ENCODE results near the gene ZNF324B.

Gene ZNF324B

GRCh38 chr19:58451358-58452101 lies at the start of gene ZNF324B:
Gene ZNF324B (plus strand): TSS chr19:58451622. CDS start chr19:58453702, 2,080 bp downstream.
- peak within 1 kb of the TSS; percentile 70 for H3K27ac ChIP-seq
- TF ChIP-seq ZFX (IDR thresholded peaks at IDR 0.05; ENCODE audit: borderline replicate concordance) (no peak), CTCF (IDR thresholded peaks at IDR 0.05) (no peak)

DNA sequence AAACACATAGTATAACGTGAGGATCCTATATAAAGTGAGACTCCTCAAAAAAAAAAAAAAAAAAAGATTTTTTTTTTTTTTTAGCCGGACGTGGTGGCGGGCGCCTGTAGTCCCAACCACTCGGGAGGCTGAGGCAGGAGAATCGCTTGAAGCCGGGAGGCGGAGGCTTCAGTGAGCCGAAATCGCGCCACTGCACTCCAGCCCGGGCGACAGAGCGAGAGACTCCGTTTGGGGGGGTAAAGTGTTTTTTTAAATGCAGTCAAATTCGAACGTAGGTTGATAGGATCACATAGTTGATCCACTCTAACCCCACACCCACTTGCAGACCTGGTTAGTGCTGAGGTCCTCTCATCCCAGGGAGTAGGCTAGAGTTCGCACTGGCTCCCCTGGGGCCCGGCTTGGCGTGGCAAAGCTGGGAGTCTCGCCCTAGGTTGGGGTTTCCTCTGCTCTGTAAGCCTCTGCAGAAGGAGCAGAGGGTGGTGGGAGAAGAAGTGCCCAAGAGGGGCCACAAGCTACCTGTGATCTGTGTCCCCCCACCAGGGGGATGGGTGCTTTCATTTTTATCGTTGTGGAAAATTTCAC lies 49.5 kb upstream of the ZNF324B start:
- TF ChIP-seq CTCF (IDR thresholded peaks at IDR 0.05) (no peak), ZFX (IDR thresholded peaks at IDR 0.05; ENCODE audit: borderline replicate concordance) (no peak)
- peak overlapping the region; percentile 96 for H3K27ac ChIP-seq

DNA sequence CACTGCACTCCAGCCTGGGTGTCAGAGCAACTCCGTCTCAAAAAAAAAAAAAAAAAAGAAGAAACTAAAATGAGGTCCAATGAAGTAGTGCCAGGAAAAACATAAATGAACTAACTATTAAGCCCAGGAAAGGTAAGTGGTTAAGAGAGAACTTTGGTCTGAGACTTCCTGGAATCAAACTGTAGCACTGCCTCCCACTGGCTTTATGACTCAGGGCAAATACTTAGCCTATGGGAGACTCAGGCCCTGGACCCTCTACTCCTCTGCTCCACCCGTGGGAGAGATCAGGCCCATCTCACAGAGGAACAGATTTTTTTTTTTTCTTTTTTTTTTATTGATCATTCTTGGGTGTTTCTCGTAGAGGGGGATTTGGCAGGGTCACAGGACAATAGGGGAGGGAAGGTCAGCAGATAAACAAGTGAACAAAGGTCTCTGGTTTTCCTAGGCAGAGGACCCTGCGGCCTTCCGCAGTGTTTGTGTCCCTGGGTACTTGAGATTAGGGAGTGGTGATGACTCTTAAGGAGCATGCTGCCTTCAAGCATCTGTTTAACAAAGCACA lies 47.4 kb upstream of the ZNF324B start:
- H3K27ac ChIP-seq: peak overlapping the region; percentile 96

DNA sequence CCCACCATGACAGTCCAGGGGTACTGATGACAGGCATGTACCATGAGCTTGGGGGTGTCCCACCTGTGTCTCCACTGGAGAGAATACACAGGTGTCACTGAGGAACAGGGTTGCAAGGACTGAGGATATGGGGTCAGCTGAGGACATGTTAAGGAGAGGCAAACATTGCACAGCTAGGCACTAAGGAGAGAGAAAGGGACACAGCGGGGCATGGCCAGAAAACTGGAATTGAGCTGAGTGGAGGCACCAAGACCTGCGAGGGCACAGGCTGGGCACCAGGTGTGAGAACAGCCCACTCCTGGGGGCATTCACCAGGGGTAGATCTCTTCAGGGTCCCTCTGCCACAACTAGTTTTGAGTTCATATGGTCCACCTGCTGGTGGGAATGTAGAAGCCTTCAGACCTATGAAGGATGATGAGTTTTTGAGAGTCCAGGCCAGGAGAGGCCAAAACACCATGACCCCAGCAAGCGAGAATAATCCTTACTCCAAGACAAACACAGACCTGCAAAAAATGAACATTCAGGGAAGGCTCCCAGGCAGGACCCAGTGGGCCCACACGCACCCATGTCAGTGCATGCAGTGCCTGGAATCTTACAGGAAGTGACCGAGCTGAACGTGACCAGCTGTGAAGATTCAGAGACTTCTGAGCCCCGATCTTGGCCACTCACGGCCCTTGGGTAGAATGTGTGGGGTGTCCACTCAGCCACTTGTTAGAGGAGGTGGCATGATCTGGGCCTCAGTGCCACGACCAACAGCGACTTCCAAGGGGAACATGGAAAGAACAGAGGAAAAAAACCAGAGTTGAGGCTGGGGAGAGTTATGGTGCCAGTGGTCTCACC lies 44.4 kb upstream of the ZNF324B start:
- peak; percentile 52 for TF ChIP-seq CTCF (IDR thresholded peaks at IDR 0.05)
- TF ChIP-seq ZFX (IDR thresholded peaks at IDR 0.05; ENCODE audit: borderline replicate concordance): no peak
- H3K27ac ChIP-seq: peak overlapping the region; percentile 85

GRCh38 chr19:58407658-58408151 lies 43.7 kb upstream of the ZNF324B start:
- TF ChIP-seq CTCF (IDR thresholded peaks at IDR 0.05): no peak
- TF ChIP-seq ZFX (IDR thresholded peaks at IDR 0.05; ENCODE audit: borderline replicate concordance): no peak
- peak overlapping the region; percentile 85 for H3K27ac ChIP-seq

DNA sequence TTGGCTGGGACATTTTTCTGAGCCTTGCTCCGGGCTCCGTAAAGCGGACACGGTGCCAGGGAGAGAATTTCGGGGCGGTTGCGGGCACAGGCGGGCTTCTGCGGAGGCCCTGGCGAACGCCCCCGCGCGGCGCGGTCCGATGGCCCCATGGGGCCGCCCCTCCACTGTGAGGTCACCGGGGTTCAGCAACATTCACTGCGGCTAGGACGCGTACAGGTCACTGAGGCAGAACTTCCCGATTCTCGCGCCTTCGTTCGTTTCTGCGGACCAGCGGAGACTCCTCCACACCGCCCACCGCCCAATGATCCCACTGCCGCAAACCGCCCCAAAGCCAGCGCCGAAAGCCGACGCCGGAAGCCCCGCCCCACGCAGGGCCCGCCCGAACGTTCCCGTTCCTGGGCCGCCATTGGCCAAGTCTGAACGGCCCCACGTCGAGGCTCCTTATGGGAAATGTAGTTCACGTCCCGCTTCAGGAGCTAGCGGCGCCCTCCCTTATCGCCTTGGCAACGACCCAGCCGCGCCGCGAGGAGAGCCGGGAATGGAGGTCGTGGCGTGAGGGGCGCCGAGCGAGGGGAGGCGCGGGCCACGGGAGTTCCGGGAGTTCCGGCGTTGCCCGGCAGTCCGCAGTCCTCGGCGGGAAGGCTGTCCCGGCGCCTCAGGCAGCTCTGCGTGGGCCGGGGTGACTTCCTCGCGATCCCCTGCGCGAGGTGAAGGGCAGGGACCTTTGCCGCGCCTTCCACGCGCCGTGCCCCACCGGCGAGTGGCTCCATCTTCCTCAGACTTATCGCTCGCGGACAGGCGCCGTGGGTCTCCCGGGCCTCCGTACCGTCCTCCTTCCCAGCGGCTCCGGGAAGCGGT lies 43.0 kb upstream of the ZNF324B start, which contains the start of gene ZNF584:
ZNF584 (plus strand) TSS at position 498 of the 858 bp plus-strand sequence. CDS start 499 bp downstream, outside the sequence.
- no peak for TF ChIP-seq ZFX (IDR thresholded peaks at IDR 0.05; ENCODE audit: borderline replicate concordance)
- TF ChIP-seq CTCF (IDR thresholded peaks at IDR 0.05): peak; percentile 22; the same call in 1 of the 2 replicates
- peak within 1 kb of the TSS; percentile 85 for H3K27ac ChIP-seq

Measured in 22Rv1 (cell line).